ENCODE measurements around the gene SPR.

GRCh38 chr2:72914206-72914559 lies 27.0 kb downstream of the SPR start:
- no peak for TF ChIP-seq CTCF (IDR thresholded peaks at IDR 0.05)
- no peak for TF ChIP-seq POLR2A (IDR thresholded peaks at IDR 0.05)
- TF ChIP-seq POLR2AphosphoS5 (IDR thresholded peaks at IDR 0.05), result no peak
- no peak for TF ChIP-seq EP300 (IDR thresholded peaks at IDR 0.05; ENCODE audit: low read depth)
